Activated CD4-positive, alpha-beta T cell treated with anti-CD3 and anti-CD28 coated beads, Interleukin-2, Interleukin-6, amounts not matched to agents 100 ng/mL and 50 ng/mL, durations not matched to agents 16 hours and 8 hours (primary cell): ENCODE data around the gene NKD1.

ENCODE experiments used
- DNase-seq: peaks from one replicate; pipeline ENCODE4 v3.0.0-alpha.2; 2020

Gene NKD1

GRCh38 chr16:50634090-50634489, 85.9 kb downstream of the NKD1 start:
- no peak for DNase-seq

DNA sequence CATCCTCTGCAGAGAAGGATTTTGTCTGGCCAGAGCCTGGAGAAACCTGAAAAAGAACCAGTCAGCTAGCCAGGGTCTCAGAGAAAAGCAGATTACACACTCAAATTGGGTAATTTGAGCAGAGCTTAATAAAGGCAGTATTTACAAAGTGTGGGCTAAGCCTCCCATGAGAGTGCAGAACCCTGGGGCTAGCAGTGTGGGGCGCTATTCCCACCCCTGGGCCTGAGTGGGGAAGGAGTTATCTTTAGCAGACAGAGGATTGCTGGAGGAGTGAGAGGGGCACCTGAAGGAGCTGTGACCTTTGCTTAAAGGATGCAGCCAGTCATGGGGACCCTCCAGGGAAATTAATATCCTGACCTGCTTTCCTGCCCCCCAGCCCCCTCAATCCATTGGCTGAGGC, 86.8 kb downstream of the NKD1 start:
- no peak for DNase-seq

- peak; percentile 31 for DNase-seq
Measured at GRCh38 chr16:50635505-50636392, 87.6 kb downstream of the NKD1 start.

DNA sequence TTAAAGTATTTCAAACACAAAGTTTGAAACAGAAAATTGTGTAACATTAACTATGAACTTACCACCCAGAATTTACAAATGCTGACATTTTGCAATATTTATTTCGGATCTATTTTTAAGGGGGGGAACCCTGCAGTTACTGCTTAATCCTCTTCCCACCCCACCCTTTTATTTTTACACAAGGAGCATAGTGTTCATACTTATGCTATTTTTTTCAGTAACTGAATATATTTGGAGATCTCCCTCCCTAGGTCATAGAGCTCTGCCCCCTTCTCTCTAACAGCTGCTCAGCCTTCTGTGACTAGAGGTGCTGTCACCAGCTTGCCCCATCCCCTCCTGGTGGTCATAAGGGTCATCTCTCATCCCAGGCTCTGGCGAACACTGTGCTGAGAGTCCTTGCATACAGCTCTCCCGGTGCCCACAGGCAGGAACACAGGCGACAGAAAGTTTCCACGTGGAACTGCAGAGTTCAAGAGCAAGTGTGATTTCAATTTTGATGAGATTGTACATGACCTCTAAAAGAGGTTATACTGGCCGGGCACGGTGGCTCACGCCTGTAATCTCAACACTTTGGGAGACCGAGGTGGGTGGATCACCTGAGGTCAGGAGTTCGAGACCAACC, 88.7 kb downstream of the NKD1 start:
- no peak for DNase-seq

- DNase-seq: no peak
Measured at GRCh38 chr16:50637716-50638602, 89.8 kb downstream of the NKD1 start.

DNA sequence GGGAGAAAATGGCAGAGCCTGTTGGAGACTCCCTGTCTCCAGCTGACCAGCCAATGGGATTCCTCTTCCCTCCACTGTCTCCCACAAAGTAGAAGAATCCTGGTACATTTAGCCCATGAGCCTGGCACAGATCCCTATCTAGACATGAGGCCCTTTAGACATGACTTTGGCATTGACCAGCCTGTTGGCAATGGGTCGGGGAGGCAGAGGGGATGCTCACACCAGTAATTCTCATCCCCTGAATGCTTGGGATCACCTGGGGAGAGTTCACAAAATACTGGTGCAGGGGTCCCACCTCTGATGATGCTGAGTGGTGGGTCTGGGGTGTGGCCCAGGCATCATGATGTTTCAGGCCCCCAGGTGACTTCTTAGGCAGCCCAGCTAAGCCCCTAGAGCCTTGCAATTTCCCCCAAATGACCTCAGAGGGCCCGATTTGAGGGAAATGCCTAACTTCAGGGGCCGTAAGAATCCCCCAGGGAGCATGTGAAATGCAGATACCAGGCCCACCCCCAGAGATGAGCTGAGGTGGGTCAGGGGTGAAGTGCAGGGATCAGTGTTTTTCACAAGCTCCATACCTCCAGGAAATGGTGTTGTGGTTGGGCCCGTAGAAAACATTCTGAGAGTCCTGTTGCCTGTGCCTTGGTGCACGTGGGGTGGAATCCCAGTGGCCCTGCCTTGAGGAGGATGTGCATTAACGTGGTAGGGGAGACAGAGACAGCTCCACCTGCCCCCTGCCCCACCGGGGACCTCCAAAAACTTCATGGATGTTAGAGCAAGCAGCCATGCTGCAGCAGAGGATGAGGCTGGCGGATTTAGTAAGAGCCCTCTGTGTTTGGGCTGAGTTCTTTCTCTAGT, 90.8 kb downstream of the NKD1 start:
- DNase-seq: no peak

GRCh38 chr16:50640391-50640790, 92.2 kb downstream of the NKD1 start:
- DNase-seq: no peak

DNA sequence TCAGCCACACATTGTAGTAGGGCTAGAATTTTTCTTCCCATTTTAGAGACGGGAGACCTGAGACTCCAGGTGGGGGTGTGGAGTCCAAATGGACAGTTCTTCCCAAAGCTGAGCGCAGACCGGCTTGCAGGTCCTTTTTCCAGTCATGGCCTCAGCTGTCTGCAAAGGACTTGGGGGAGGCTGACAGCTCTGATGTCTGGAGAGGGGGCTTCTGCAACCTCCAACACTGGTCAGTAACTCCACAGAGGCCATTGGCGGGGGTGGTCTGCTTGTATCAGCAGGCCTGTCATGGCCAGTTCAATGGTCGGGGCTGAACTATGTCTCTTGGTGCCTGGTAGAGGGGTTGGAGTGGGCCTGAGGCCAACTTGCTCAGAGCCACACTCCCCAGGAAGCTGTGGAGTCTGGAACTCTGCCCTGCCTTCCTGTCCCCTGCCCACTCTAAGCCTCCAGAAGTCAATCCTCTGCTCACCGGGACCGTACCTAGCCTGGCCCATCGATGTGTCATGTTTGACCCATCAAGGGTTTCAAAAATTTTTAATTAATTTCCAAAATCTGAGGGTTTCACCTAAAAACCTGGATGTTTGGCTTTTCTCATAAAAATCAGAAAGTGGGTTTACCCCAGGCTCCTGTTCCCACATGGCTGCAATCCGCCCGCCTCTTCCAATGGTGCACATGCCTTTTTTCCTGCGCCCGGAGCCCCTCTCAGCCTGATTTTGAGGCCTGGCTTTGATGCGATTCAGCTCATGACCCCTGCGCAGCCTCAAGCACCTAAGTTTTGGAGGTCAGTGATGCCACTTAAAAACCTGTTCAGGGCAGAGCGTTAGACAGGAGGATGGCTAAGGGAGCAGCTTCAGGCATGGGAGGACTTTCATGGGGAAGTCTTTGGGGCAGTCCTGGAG, 93.0 kb downstream of the NKD1 start:
- no peak for DNase-seq

GRCh38 chr16:50641818-50642187, 93.6 kb downstream of the NKD1 start:
- DNase-seq: no peak

DNA sequence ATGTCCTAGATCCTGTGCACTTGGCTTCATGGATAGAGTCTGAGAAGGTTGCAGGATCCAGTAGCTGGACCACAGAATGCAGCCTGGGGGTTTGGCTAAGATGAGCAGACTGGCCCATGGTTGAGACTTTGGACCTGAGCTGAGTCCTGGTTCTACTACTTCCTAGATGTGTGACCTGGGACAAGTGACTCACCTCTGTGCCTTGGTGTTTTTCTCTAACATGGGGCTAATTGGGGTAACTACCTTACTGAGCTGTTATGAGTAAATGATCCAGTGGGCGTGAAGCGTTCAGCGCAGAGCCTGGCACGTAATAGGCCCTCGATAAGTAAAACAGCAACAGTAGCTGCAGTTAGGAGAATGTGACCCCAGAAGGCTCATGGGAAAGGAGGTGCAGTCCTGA, 94.2 kb downstream of the NKD1 start:
- no peak for DNase-seq

- DNase-seq: no peak
Measured at GRCh38 chr16:50643192-50643591, 95.0 kb downstream of the NKD1 start.

GRCh38 chr16:50644245-50644644, 96.0 kb downstream of the NKD1 start:
- DNase-seq: no peak

DNA sequence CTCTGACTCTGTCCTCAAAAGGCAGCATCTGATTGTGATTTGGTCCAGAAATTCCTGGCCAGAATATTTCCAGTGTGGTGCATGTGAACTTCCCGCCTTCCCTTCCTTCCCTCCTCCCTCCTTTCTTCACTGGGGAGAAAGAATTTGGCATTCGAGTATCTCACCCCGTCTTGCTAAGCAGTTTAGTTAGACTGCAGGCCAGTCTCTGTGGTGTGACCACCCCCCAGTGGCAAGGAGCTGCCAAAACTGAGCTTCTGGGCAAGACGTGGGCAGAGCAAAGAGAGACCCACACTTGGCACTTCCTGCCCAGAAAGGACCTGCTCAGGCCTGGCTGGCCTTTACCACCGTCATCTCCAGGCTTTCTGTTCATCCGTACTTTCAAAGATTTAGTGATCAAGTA, 96.5 kb downstream of the NKD1 start:
- DNase-seq: peak; percentile 27

DNA sequence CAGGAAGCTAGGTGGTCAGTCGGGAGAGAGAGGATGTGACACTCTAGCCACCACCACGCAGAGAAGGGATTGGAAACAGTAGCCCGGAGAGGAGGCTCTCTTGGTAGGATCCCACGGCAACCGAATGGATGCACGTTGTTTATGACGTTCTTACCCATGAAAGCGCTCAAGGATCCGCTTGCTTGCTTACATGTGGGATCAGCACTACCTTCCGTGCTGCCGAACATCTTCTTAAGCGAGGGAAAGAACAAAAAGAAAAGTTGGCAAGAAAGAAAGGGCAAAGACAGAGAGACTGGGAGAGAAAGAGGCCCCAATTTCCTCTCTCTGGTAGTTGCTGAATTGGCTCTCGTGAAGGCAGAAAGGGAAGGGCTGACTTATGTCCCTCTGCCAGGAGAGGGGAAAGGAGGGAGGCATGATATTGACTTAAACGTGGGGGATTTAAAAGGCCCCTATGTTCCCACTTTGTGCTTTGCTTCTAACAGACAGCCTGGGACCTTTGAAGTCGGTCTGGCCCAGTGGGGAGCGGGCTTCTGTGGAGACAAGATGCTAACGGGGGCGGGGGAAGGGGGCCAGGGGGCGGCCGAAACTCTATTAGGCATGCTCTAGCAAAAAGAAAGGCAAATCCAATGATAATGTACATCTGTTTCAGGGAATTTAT, 97.5 kb downstream of the NKD1 start:
- no peak for DNase-seq

GRCh38 chr16:50646345-50646744, 98.1 kb downstream of the NKD1 start:
- DNase-seq: no peak

DNA sequence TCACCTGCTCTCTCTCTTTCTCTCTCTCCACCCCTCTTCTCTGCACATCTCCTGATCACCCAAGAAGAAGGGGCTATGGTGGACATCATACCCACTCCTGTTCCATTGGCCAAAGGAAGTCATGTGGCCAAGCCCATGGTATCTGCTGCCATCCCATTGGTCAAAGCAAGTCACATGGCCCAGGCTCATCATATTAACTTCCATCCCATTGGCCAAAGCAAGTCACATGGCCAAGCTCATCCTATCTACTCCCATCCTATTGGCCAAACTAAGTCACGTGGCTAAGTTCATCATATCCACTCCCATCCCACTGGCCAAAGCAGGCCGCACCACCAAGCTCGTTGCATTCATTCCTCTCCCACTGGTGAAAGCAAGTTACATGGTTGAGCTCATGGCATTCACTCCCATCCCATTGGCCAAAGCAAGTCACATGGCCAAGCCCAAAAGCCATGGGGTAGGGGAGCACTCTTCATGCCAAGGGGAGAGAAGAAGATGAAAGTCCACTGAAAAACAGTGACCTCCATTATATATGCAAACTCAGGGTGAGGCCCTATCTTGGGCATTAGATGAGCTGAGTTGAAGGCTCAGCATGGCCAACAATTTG, 103.7 kb downstream of the NKD1 start:
- DNase-seq: no peak

- DNase-seq: no peak
Measured at GRCh38 chr16:50652836-50653425, 104.7 kb downstream of the NKD1 start.

- no peak for DNase-seq
Measured at GRCh38 chr16:50653633-50654519, 105.7 kb downstream of the NKD1 start.

DNA sequence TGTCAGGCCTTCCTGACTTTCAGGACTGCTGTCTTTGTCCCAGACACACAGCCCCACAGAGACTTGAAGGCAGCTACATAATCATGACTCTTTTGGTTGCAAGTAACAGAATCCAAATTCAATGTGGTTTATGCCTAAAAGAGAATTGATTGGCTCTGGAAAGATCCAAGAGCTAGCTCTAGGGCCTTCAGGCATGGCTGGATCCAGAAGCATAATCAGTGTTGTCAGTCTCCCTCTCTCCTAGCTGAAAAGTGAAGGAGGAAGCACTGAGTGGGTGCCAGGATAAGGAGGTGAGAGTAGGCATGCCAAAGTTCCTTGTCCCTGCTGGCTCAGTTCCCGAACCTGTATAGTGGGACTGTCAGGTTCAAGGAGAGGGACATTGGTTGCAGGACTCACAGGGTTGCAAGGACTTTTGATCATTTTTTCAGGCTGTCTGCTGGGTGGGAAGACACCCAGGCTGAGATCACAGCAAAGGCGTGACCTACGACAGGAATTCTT, 107.4 kb downstream of the NKD1 start:
- DNase-seq: no peak
